ENCODE results near the gene TMEM263. TPM values are rescaled to one million over a fixed set of nuclear protein-coding genes. Genes with fewer than 3 reads are reported as not detected.

Gene TMEM263
- total RNA-seq, 2 donors from 2014 or later = 24.6 to 26.3 TPM

DNA sequence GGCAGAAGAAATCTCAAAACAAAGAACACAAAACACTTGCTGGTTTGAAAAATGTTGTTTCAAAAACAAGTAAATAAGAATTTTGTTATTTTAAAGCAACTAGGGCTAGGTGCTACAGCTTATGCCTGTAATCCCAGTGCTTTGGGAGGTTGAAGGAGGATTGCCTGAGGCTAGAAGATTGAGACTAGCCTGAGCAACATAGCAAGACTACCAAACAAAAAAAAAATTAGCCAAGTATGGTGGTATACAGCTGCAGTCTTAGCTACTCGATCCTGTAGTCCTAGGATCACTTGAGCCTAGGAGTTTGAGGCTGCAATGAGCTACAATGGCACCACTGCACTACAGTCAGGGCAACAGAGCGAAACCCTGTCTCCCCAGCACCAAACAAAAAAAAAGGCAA, 63.8 kb downstream of the TMEM263 start:
- intact Hi-C loops (cut with DNase I, micrococcal nuclease) = no loop called here
- DNase-seq (no peak), ATAC-seq (no peak)

Other genes with a start within 250 kb of the TMEM263 start
- 10 to 100 TPM; 12.7 to 15.6 TPM for gene RIC8B, start 181.2 kb upstream of the TMEM263 start, total RNA-seq
- 10 to 100 TPM in 1 of 2 donors, 1 to 10 TPM in 1; 7.7 to 10.6 TPM for gene MTERF2, start 31.2 kb downstream of the TMEM263 start, total RNA-seq
- gene CRY1, start 137.6 kb downstream of the TMEM263 start, total RNA-seq = 10 to 100 TPM; 11.6 to 12.2 TPM